Glomerular visceral epithelial cell (primary cell): ENCODE measurements around the gene SLC17A9.

ENCODE experiments used
- DNase-seq: peaks from one replicate; pipeline ENCODE4 v3.0.0-alpha.2; 2016; ENCODE audit errors: extremely low spot score

SLC17A9 gene

GRCh38 chr20:62982124-62983075 lies 29.9 kb downstream of the SLC17A9 start:
- no peak for DNase-seq

DNA sequence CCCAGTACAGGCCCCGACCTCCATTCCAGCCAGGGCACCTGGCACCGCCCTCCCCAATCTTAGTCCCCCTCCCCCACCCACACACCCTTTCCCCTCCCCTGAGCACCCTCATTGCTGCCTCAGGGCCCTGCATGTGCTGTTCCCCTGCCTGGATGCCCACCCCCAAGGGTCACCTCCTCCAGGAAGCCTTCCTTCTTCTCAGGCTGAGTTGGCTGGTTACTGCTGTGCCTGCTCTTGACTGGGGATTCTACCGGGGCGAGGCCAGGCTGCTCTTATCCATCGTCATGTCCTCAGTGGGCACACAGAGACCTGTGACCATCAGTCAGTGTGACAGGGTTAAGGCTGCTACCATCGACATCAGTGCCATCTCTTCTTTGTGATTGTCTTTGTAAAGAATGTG lies 30.7 kb downstream of the SLC17A9 start:
- DNase-seq = no peak

DNA sequence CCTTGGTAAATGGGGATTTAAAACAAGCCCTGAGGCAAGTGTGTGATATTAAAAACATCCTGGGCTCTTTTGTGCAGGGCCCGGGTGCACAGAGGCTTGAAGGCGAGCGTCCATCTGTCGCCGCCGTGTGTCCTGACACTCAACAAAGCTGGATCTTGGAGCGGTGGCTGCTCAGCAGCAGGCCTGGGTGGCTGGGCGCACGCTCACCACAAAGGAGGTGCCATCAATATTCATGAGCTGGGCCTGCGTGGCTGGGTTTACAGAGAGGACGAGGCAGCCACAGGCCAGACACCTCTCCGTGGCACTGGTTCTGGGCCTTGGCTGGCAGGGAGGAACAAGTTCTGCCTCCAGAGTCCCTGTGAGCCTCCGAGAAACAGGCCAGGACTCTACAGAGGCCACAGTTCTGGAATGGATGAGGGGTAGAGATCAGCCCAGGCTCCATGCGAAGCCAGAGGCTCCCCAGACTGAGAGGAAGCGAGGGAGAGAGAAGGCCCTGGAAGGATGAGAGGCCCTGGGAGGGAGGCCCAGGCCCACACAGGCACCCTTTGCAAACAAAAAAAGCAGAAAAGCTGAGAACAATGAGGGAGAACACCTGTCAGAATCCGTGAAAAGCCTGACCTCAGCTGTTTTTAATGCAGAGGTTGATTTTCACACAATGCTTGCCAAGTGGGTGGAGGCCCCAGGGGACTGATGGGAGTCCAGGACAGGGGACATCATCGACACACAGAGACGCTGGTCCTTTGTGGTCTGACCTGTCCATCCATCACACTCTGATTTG lies 32.3 kb downstream of the SLC17A9 start:
- DNase-seq = no peak

DNA sequence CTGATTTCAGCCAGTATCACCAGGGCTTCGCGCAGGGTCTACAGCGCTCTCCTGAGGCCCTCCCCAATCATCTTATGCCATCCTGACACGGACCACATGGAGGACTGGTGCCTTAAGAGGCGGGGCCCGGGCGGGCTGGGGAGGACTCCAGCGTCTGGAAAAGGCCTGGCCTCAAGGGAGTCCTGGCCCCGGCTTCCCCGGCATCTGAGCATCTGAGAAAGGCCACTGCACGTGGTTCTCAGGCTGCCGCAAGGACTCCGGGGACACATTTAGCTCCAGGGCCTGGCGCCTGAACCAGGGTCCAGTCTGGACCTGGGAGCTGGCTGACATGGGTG lies 32.9 kb downstream of the SLC17A9 start:
- no peak for DNase-seq

GRCh38 chr20:62986257-62986800 lies 33.8 kb downstream of the SLC17A9 start:
- no peak for DNase-seq

GRCh38 chr20:62987114-62987513 lies 34.6 kb downstream of the SLC17A9 start:
- DNase-seq = no peak

DNA sequence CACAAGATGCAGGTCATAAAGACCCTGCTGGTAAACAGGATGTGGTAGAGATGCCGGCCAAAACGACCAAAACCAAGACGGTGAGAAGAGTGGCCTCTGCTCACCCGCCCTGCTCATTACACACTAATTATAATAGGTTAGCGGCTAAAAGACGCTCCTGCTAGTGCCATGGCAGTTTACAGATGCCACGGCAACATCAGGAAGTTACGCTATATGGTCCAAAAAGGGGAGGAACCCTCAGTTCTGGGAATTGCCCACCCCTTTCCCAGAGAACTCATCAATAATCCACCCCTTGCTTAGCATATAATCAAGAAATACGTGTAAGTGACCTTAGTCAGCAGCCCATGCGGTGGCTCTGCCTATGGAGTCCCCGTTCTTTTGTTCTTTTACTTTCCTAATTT lies 36.7 kb downstream of the SLC17A9 start:
- no peak for DNase-seq

- no peak for DNase-seq
These were observed 37.9 kb downstream of the SLC17A9 start for GRCh38 chr20:62990306-62990825.

DNA sequence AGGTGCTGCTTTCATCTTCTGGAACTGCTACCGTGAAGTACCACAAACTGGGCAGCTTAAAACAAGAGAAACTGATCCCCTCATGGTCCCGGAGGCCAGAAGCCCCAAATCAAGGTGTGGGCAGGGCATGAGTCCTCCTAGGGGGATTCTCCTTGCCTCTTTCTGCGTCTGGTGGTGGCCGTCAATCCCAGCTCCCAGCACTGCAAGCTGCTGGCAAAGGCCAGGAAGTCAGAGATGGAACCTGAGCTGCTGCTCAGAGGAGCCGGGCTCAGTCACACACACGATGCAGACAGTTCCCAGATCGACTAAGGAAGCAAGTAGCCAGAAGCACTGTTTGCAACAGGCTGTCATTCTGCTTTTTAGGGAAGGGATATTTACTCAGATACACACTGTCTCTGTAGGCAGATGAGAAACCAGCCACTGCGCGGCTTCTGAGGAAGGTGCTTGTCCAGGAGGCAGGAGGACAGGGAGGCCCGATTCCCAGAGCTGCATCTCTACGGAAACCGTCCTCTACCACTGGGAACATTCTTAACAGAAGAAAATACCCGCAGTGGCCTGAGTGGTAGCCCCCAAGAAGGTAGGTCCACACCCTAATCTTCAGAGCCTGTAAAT lies 38.8 kb downstream of the SLC17A9 start:
- no peak for DNase-seq

GRCh38 chr20:62991863-62992262 lies 39.4 kb downstream of the SLC17A9 start:
- DNase-seq = no peak

- DNase-seq = no peak
These were observed 41.5 kb downstream of the SLC17A9 start for GRCh38 chr20:62993856-62994494.

DNA sequence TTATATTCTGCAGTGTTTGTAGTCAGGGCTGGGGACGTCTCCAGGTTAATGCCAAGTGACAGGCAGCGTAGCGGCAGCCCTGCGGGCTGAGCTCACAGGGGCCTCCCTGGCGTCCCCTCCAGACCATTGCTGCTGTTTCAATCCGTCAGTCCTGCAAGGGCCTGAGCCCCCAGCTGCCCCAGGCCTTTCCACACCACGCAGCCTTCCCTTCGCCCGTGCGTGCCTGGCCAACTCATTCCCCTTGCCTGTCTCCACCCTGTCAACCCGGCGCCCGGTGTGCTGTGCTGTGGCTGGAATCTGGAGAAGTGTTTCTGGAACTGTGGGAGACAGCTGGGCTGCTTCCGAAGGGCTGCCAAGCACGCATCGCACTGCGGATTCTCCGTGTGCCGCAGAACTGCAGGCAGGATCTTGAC lies 42.4 kb downstream of the SLC17A9 start:
- DNase-seq = no peak

GRCh38 chr20:62995481-62995880 lies 43.0 kb downstream of the SLC17A9 start:
- no peak for DNase-seq

- DNase-seq = no peak
These were observed 43.5 kb downstream of the SLC17A9 start for GRCh38 chr20:62995898-62996595.

GRCh38 chr20:62996596-62996982 lies 44.1 kb downstream of the SLC17A9 start:
- no peak for DNase-seq

DNA sequence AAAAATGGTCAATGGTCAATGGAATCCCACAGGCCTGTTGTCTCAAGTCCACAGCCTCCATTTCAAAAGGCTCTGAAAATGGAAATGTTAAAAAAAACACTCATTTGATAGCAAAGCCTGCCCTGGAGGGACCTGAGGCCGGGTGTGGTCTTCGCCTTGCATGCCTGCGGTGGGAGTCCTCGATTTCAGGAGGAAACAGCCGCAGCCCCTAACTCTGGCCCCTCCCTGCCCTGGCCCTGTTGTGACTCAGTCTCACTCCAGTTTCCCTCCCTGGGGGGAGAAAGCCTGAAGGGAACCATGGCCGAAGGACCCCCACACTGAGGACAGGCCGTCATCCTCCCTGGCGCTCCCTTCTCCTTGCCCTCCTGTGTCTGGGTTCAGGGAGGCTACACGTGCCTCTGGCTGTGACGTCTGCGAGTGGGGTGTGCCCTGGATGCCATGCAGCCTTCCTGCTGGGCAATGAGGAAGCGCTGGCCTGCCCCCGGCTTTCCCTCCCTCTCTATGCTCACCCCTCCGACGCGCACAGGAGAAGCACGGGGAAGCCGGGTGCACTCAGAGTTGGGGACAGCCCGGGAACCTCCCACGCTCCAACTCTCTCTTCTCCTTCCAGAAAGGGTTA lies 45.0 kb downstream of the SLC17A9 start:
- no peak for DNase-seq

DNA sequence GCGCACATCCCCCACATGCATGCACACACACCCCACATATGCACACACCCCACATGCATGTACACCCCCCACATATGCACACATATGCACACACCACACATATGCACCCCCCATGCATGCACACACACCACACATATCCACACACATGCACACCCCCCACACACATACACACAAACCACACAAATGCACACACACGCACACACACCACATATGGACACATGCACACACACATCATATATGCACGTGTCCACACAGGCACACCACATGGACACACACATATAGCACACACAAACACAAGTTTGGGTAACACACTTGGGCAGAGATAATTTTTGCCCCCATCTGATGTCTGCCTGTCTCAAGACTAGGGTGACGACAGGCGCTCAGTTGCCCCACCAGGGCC lies 45.9 kb downstream of the SLC17A9 start:
- no peak for DNase-seq

DNA sequence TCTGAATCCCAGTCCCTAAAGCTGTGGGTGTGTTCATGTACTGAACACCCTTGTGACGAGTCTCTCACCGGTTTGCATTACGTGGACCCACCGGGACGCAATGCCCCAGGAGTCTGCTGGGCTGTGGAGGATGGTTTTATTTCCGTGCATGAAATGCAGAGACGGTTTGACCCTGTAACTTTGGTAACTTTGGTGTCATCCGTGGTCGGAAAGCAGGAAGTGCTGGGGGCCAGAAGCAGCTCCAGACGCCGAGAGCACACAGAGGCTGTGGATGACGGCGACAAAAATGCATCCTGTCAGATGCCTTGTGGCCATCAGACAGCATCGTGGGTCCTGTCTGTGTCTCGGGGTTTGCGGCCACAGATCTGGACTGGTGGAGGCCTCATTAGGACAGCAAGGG lies 47.1 kb downstream of the SLC17A9 start:
- no peak for DNase-seq

GRCh38 chr20:63000036-63000435 lies 47.5 kb downstream of the SLC17A9 start:
- DNase-seq = no peak

DNA sequence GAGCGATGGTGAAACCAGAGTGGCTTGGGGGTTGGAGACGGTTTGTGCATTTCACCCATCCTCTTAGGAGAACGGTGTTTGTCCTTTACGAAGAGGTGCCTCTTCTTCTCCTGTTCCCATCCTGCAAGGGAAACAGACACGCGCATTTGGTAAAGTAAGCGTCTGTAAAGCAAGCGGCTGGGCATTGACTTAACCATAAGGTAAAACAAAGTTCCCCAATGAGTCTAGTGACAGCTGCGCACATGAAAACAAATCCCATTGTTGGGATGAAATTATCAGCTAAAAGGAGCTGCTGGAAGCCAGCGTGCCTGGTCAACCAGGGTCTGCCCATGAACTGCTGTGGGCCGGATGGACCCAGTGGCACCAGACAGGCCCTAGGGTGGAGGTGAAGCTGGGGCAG lies 48.4 kb downstream of the SLC17A9 start:
- DNase-seq = no peak

- no peak for DNase-seq
These were observed 50.0 kb downstream of the SLC17A9 start for GRCh38 chr20:63002511-63002910.
